RPMI7951 (cell line): ENCODE results near the gene ITGBL1. TPM values are rescaled to one million over a fixed set of nuclear protein-coding genes. Genes with fewer than 3 reads are reported as not detected.
A peak's percentile ranks its signal among the peaks of the same experiment; 100 is the strongest.

Experiments used
- DNase-seq: peaks from one replicate; pipeline ENCODE4 v3.0.0-alpha.2; 2012; ENCODE audit warnings: low read depth
- total RNA-seq: library from RNA; depleted of rRNA; stranded (reverse); fragments of >200 nt; shearing (Covaris generic); gene quantifications from 2 replicates; pipeline ENCODE4 v1.2.3, GENCODE V29; 2014

ITGBL1 gene
- total RNA-seq, 1 experiment from 2014 or later, result 69.0 TPM

GRCh38 chr13:101624981-101625380, 172.5 kb downstream of the ITGBL1 start:
- DNase-seq, result no peak

DNA sequence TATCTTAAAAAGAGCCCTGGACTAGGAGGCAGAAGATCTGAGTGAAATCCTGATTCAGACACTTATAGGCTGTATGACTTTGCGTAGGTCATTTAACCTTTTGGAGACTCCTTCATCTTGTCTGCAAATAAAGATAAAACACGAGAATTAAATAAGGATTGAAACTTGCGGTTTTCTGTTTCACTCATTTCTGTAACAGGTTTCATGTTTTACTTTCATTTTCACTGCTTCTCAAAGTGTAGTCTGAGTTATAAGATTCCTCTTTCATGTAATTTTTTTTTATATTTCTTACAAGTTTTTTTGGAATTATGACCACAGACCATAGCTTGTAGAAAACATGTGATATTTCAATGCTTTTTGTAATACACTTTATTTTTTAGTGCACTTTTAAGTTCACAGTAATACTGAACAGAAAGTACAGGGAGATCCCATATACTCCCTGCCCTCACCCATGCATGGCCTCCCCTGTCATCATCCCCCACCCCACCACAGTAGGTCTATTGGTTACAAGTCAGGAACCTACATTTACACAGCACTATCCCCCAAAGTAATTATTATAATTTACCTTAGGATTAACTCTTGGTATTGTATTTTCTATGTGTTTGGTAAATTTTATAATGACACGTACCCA, 174.6 kb downstream of the ITGBL1 start:
- peak; percentile 46 for DNase-seq

GRCh38 chr13:101627556-101627943, 175.1 kb downstream of the ITGBL1 start:
- DNase-seq, result peak; percentile 40

GRCh38 chr13:101628900-101629299, 176.4 kb downstream of the ITGBL1 start:
- DNase-seq, result no peak

GRCh38 chr13:101631395-101631794, 178.9 kb downstream of the ITGBL1 start:
- no peak for DNase-seq

- no peak for DNase-seq
Observed at GRCh38 chr13:101634142-101634541, 181.7 kb downstream of the ITGBL1 start.

- DNase-seq, result peak; percentile 30
Observed at GRCh38 chr13:101639711-101640110, 187.2 kb downstream of the ITGBL1 start.

DNA sequence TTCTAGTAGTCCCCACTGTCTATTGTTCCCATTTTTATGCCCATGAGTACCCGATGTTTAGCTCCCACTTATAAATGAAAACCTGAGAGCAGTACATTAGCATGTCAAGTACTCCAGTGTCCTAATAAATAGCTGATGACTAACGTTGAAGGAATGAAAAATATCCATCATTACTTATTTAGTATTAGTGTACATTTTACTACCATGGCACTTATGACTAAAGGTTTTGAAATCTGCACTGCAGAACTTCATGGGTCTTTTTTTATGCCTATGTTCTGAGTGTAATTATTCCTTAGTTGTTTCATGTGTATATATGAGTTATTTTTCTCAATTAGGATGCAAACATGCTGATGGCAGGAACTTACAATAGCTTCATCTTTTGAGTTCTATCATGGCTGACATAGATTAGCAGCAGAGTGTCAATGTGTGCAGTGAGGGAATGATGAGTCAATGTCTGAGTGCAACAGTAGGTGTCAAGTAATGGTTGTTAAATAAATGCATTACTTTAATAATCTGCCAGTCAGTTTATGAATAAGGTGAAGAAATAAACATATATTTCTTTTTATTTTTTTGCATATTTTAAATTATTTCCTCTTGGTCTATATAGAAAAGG, 188.4 kb downstream of the ITGBL1 start:
- peak; percentile 67 for DNase-seq

DNA sequence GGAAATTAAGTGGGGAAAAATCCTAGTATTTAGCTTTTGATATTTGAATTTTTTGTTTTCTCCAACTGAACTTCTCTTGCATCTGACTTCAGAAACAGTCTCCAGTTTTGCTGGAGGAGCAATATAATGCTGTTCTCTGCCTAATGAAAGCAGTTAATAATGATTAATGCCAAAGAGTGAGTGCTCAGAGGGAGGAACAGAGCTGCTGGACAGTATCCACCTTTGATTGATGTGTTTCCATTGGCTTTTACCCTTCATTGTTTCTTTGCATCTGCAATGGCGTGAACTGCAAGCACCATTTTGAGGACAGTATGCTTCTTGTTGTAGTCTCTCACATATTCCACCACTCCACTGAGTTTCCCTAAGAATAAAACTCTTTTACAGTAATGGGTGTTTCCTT, 193.4 kb downstream of the ITGBL1 start:
- no peak for DNase-seq

DNA sequence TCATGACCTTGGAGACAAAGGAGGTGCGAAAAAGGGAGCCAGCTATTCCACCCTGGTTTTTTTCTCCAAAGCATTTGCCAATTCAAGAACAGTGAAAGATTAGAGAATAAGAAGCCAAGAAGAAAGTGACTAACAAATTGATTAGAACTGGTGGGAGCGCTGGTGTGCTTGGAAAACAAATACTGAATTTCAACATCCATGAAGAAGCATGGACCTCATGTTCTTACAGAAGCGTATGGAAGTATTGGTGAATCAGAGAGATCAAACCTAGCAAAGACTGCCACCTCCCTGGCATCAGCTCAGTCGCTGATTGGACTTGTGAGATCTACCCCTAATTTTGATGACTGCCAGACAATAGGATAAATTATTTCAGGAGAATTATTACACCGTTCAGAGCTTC, 195.3 kb downstream of the ITGBL1 start:
- DNase-seq, result no peak

GRCh38 chr13:101648766-101649487, 196.5 kb downstream of the ITGBL1 start:
- DNase-seq, result no peak

- DNase-seq, result peak; percentile 70
Observed at GRCh38 chr13:101649488-101650126, 197.1 kb downstream of the ITGBL1 start.

GRCh38 chr13:101654883-101655282, 202.4 kb downstream of the ITGBL1 start:
- DNase-seq, result peak; percentile 77

- peak; percentile 34 for DNase-seq
Observed at GRCh38 chr13:101655435-101655834, 203.0 kb downstream of the ITGBL1 start.

GRCh38 chr13:101660711-101661110, 208.2 kb downstream of the ITGBL1 start:
- peak; percentile 47 for DNase-seq

DNA sequence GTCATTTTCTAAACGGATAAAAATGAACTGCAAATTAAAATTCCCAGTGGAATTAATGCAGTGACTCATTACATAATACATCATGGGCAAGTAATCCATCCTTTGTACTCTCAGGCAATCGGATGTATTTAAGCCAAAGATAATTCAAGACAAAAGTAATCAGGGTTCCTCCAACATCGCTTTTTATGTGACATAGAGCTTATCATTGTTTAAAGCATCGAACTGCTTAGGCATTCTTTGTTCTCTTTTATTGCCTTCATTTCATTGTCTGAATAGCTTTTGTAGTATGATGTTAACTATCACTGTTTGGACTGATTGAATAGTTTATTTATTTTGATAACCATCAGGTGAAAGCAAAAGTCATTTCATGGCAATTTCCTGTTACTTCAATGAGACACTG, 209.4 kb downstream of the ITGBL1 start:
- no peak for DNase-seq

DNA sequence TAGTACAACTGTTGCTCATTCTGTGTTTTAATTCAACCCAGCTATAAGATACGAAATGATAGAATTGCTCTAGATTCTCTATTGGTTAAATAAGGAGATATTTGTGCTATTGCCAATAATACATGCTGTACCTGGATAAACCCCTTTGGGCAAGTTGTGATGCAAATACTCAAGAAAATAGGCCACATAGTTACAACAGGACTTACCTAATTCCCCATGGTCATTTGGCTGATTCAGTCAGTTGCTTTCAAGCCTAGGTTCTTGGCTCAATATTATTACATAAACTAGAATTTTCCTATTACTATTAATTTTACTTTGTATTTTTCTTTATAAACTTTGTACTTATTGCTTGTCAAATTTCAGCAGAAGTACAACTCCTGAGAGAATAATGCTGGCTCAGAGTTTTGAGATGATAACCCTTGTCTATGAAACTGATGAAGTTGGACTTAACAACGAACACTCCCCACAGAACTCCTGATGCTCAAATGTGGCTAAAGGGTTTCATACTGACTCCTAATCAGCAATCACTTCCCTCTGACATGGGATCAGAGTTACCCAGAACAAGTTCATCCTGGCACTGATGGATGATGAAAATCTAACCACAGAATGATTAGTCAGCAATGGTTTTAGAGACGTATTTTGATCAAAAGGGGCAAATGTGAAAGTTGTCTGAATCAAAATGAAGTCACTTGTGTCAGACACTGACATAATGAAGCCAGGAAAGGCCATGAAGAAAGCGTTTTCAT, 221.1 kb downstream of the ITGBL1 start:
- DNase-seq, result peak; percentile 56

DNA sequence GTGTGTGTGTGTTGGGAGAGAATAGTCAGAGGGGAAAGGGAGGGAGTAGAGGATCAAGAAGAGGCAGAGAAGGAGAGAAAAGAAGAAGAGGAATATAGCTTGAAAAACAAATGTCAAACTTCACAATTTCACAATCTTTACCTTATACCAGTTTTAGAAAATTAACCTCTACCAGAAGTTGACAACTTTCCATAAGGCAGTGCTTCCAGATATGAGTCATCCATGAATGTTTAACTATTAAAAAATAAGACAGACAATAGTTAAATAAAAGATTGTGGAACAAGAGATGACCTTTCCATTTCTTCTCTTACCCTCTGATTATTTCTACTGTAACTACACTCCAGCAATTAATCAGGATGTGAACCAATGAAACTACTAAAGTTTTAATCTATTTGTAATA, 229.4 kb downstream of the ITGBL1 start:
- no peak for DNase-seq

DNA sequence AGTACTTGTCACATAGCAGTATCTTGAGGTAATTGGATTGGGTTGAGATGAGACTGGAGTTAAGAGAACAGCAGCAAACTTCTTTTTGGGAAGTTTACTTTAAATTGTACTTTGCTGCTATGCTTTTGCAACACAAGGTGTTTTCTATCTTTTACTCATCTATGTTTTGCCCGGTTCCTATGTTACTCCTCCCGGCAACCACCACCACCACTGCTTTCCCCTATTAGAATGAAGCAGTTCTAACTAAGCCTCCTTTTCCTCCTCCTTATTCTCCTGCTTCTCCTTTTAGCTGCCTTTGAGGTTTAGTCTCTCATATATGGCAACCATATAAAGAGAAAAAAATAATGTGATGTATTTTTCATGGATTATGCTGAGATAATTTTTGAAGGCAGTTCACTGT, 233.5 kb downstream of the ITGBL1 start:
- no peak for DNase-seq

DNA sequence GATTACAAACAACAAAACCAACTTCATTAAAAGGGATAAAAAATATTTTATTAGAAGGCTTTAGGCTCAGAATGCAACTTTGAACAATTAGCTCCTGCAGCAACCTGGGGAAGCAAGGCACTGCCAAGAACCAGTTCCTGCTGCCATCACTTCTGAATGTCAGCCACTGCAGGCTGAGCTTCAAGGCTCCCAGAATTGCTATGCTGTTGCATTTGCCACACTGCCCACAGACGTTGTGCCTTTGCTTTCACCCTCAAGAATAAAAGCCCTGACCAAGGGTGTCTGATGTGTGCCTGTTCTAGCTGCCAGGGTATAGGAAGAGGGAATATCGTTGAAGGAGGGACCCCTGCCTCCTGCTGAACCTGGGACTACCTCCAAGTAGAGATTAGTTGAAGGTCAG, 238.4 kb downstream of the ITGBL1 start:
- no peak for DNase-seq

GRCh38 chr13:101691341-101691860, 238.9 kb downstream of the ITGBL1 start:
- DNase-seq, result peak; percentile 51
